ENCODE results near the gene TLK1.

DNA sequence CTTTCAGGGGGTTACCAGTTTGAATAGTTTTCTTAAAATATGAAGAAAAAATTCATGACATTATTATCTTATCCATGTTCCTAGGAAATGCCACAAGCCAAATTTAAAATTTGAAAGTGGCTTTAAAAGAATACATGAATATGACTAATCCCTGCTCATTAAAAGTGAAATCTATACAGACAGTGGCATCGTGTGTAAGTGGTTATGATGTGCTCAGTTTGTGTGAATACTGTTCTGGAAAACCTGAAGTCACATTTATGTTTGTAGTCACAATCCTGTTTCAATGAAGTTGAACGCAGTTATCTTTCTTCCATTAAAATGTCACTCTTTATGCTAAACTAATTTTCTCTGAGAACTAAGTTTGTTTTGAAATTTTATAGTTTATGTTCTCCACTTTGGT lies 155.9 kb downstream of the TLK1 start:
- TF ChIP-seq, protein P1, sequence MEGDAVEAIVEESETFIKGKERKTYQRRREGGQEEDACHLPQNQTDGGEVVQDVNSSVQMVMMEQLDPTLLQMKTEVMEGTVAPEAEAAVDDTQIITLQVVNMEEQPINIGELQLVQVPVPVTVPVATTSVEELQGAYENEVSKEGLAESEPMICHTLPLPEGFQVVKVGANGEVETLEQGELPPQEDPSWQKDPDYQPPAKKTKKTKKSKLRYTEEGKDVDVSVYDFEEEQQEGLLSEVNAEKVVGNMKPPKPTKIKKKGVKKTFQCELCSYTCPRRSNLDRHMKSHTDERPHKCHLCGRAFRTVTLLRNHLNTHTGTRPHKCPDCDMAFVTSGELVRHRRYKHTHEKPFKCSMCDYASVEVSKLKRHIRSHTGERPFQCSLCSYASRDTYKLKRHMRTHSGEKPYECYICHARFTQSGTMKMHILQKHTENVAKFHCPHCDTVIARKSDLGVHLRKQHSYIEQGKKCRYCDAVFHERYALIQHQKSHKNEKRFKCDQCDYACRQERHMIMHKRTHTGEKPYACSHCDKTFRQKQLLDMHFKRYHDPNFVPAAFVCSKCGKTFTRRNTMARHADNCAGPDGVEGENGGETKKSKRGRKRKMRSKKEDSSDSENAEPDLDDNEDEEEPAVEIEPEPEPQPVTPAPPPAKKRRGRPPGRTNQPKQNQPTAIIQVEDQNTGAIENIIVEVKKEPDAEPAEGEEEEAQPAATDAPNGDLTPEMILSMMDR (IDR thresholded peaks at IDR 0.05; ENCODE audit: insufficient read depth, low read length), result no peak
- TF ChIP-seq, protein P2, sequence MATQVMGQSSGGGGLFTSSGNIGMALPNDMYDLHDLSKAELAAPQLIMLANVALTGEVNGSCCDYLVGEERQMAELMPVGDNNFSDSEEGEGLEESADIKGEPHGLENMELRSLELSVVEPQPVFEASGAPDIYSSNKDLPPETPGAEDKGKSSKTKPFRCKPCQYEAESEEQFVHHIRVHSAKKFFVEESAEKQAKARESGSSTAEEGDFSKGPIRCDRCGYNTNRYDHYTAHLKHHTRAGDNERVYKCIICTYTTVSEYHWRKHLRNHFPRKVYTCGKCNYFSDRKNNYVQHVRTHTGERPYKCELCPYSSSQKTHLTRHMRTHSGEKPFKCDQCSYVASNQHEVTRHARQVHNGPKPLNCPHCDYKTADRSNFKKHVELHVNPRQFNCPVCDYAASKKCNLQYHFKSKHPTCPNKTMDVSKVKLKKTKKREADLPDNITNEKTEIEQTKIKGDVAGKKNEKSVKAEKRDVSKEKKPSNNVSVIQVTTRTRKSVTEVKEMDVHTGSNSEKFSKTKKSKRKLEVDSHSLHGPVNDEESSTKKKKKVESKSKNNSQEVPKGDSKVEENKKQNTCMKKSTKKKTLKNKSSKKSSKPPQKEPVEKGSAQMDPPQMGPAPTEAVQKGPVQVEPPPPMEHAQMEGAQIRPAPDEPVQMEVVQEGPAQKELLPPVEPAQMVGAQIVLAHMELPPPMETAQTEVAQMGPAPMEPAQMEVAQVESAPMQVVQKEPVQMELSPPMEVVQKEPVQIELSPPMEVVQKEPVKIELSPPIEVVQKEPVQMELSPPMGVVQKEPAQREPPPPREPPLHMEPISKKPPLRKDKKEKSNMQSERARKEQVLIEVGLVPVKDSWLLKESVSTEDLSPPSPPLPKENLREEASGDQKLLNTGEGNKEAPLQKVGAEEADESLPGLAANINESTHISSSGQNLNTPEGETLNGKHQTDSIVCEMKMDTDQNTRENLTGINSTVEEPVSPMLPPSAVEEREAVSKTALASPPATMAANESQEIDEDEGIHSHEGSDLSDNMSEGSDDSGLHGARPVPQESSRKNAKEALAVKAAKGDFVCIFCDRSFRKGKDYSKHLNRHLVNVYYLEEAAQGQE (IDR thresholded peaks at IDR 0.05; ENCODE audit: insufficient replicate concordance, low read depth), result no peak
- TF ChIP-seq POLR2AphosphoS5 (IDR thresholded peaks at IDR 0.05; ENCODE audit: low read depth) (no peak), SPI1 (IDR thresholded peaks at IDR 0.05; ENCODE audit: borderline replicate concordance, low read depth) (no peak)

All from HL-60 (cell line).